GM12865 (cell line): ENCODE results near the gene ZCCHC12.
"Not testable (repeated sequence)": the region's sequence is repeated elsewhere in the genome, so short reads cannot be mapped to it uniquely, and the experiment has no call there.

Experiments used
- DNase-seq: peaks from one replicate; pipeline ENCODE4 v3.0.0; 2010; ENCODE audit warnings: low read depth
- H3K4me3 ChIP-seq: 2 replicates; pipeline ENCODE4 v1.5.1; 2011; ENCODE audit warnings: mild to moderate bottlenecking, low read depth, low read length, control low read depth
- CTCF ChIP-seq: IDR thresholded peaks from 2 replicates; pipeline ENCODE4 v1.5.1; 2011; ENCODE audit warnings: low read length, control low read depth, low read depth, inconsistent platforms; ENCODE audit not compliant: insufficient read depth; ENCODE audit errors: missing control alignments

ZCCHC12 gene

GRCh38 chrX:118807151-118808017 lies 16.2 kb upstream of the ZCCHC12 start:
- no peak overlapping the region for H3K4me3 ChIP-seq
- peak; percentile 60 for DNase-seq
- TF ChIP-seq CTCF: peak; percentile 49

GRCh38 chrX:118817257-118817656 lies 6.4 kb upstream of the ZCCHC12 start:
- not testable (repeated sequence) for DNase-seq, H3K4me3 ChIP-seq

GRCh38 chrX:118824173-118824730 lies 628 bp downstream of the ZCCHC12 start:
- no peak overlapping the region for H3K4me3 ChIP-seq
- DNase-seq: no peak
- TF ChIP-seq CTCF: no peak

- TF ChIP-seq CTCF: no peak
- no peak for DNase-seq
- H3K4me3 ChIP-seq: no peak overlapping the region
These were observed 1.6 kb downstream of the ZCCHC12 start for GRCh38 chrX:118825227-118825626.

- DNase-seq: peak; percentile 20
- no peak overlapping the region for H3K4me3 ChIP-seq
- TF ChIP-seq CTCF: peak; percentile 42
These were observed 15.8 kb downstream of the ZCCHC12 start for GRCh38 chrX:118839334-118839958.

GRCh38 chrX:118847676-118848075 lies 24.1 kb downstream of the ZCCHC12 start:
- DNase-seq: peak; percentile 25
- TF ChIP-seq CTCF: peak; percentile 41
- no peak overlapping the region for H3K4me3 ChIP-seq

GRCh38 chrX:118853596-118853995 lies 30.0 kb downstream of the ZCCHC12 start:
- DNase-seq: no peak
- no peak overlapping the region for H3K4me3 ChIP-seq
- no peak for TF ChIP-seq CTCF
